Gastrocnemius medialis (tissue), 4 donors: ENCODE measurements around the gene ASPHD1. TPM values are rescaled to one million over a fixed set of nuclear protein-coding genes. Genes with fewer than 3 reads are reported as not detected.
A peak's percentile ranks its signal among the peaks of the same experiment; 100 is the strongest.

Experiments used
- ATAC-seq, 2 donors: fragments of 150-250 bp; one replicate each; pipeline ENCODE4 v1.9.1; 2016
- DNase-seq, 2 donors: peaks; one replicate each; pipeline ENCODE4 v3.0.0-alpha.2; 2019
- H3K27ac ChIP-seq, 4 donors: fragments of 200-600 bp; sonication (generic); 1 replicate in 1 of 4; 2 replicates in 3 of 4; pipeline ENCODE4 v1.5.1; 2016 to 2018; ENCODE audit warnings: mild to moderate bottlenecking in 2 of 4, moderate library complexity in 1 of 4
- H3K27me3 ChIP-seq, 3 donors: fragments of 200-600 bp; sonication (generic) in 2 of 3; 1 replicate in 1 of 3; 2 replicates in 2 of 3; pipeline versions ENCODE4 v1.5.1 to v1.6.0; 2016 to 2019; ENCODE audit warnings: mild to moderate bottlenecking in 1 of 3, moderate library complexity in 1 of 3
- H3K36me3 ChIP-seq, 2 donors: fragments of 200-600 bp; sonication (generic) in 1 of 2; one replicate each; pipeline ENCODE4 v1.5.1; 2017 to 2018
- H3K4me1 ChIP-seq, 2 donors: fragments of 200-600 bp; sonication (generic) in 1 of 2; one replicate each; pipeline ENCODE4 v1.5.1; 2016 to 2017; ENCODE audit warnings: mild to moderate bottlenecking in 2 of 2
- H3K4me3 ChIP-seq, 4 donors: fragments of 200-600 bp; sonication (generic) in 3 of 4; 1 replicate in 1 of 4; 2 replicates in 3 of 4; pipeline ENCODE4 v1.5.1; 2016 to 2019; ENCODE audit warnings: mild to moderate bottlenecking in 2 of 4
- H3K9me3 ChIP-seq, 3 donors: fragments of 200-600 bp; sonication (generic) in 2 of 3; 1 replicate in 1 of 3; 2 replicates in 2 of 3; pipeline ENCODE4 v1.5.1; 2016 to 2019
- POLR2A ChIP-seq, 2 donors: fragments of 450-650 bp; IDR thresholded peaks; one replicate each; pipeline ENCODE4 v1.6.1; 2017; ENCODE audit warnings: antibody characterized with exemption in 2 of 2, mild to moderate bottlenecking in 2 of 2, moderate library complexity in 2 of 2
- in situ Hi-C, 4 donors: fragments of 200-750 bp; cut with MboI; loops; one replicate each; pipeline versions ENCODE4 v1.15.0 to v1.8.0; 2017; ENCODE audit warnings: low sequenced_read_pairs in 4 of 4
- intact Hi-C: fragments of 100-400 bp; cut with DNase I; formaldehyde crosslinking; loops from one replicate; pipeline ENCODE4 v1.15.1; 2023; ENCODE audit warnings: low total_unique reads
- total RNA-seq, 4 donors: library from RNA; depleted of rRNA; stranded (reverse); fragments of >200 nt; gene quantifications; one replicate each; pipeline versions ENCODE4 v1.1.0 to v1.2.3, GENCODE V29; 2016
- TF ChIP-seq, protein P1 (sequence below), 5 experiments: fragments of 450-650 bp in 3 of 5; fragments of 200-600 bp in 2 of 5; sonication (generic) in 2 of 5; IDR thresholded peaks in 4 of 5; conservative IDR thresholded peaks in 1 of 5; 1 replicate in 4 of 5; 2 replicates in 1 of 5; pipeline ENCODE4 v1.5.1; 2016 to 2019; ENCODE audit warnings: antibody characterized with exemption in 5 of 5, mild to moderate bottlenecking in 3 of 5, moderate library complexity in 3 of 5

Gene ASPHD1
- total RNA-seq, 4 donors from 2014 or later = not detected

DNA sequence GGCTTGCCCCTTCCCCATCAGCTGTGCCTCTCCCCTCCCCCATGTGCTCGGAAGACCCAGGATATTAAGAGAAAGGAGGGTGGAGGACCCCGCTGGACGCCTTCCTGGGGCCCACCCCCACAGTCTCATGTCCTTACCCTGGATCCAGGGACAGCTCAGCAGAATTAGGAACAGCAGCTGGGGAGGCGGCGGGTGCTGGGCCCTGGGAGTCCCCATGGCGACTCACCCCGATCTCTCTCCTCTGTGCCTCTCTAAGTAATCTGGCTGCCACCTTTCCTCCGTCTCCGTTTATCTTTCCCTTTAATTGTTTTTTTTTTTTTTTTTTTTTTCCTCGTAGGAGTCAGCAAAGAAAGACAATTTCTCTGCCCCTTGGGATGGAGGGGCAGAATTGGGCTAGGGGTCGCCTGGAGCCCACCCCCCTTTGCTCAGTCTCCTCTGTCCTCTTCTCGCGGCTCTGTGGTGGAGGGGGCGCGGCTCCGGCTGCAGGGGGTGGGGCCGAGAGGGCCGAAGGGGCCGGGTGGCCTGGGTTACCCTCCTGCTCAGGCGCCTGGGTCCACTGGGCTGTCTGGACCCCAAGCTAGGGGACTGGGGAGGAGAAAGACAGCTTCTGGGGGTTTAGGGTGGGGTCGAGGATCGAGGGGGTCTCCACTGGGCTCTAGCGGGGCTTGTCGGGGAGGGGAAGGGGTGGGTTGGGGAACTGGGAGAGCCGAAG lies 1.3 kb upstream of the ASPHD1 start:
- no peaks in the 10 kb centered on the region for H3K9me3 ChIP-seq
- in situ Hi-C loops = no loop called here
- H3K36me3 ChIP-seq = no peaks in the 10 kb centered on the region
- ATAC-seq (no peak), DNase-seq (no peak)
- peak overlapping the region in 1 of 4 donors; percentile 54 for H3K4me3 ChIP-seq
- H3K27me3 ChIP-seq = peaks cover 35 to 42% (median 38%) of the 10 kb centered on the region in 3 donors
- TF ChIP-seq POLR2A (IDR thresholded peaks at IDR 0.05) = no peak
- intact Hi-C loops = no loop called here
- H3K4me1 ChIP-seq = peaks cover 0 to 5% of the 10 kb centered on the region in 2 donors
- H3K27ac ChIP-seq = no peak overlapping the region

DNA sequence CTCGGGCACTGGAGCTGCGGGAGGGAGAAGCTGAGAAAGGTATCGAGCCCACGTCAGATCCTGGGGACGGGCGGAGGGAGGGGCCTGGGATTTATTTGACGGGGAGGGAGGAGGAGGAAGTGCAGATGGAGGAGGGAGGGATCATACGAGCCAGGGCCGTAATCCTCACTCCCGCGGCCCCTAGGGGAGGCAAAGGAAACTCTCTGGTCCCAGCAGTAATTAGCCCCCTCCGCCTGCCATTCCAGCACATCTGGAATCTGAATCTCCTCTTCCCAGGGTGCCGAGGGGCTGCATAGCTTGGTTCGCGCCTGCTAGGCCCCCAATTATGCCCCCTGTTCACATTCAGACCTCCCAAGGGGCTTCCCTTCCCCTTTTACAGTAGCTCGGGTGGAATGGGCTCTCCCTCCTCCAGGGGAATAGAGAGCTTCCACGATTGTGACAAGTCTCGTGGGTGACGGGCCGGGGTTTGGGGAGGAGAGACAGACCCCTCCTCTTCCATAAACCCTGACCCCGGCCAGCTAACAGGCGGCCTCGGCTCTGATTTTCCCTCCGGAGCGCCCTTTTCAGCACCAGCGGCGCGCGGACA lies 679 bp upstream of the ASPHD1 start, which contains the start of gene SEZ6L2:
Gene SEZ6L2 (minus strand): TSS at position 35 of the 586 bp plus-strand sequence. CDS start 531 bp downstream, outside the sequence.
- ATAC-seq = no peak
- no peaks in the 10 kb centered on the region for H3K36me3 ChIP-seq
- TF ChIP-seq, protein P1, sequence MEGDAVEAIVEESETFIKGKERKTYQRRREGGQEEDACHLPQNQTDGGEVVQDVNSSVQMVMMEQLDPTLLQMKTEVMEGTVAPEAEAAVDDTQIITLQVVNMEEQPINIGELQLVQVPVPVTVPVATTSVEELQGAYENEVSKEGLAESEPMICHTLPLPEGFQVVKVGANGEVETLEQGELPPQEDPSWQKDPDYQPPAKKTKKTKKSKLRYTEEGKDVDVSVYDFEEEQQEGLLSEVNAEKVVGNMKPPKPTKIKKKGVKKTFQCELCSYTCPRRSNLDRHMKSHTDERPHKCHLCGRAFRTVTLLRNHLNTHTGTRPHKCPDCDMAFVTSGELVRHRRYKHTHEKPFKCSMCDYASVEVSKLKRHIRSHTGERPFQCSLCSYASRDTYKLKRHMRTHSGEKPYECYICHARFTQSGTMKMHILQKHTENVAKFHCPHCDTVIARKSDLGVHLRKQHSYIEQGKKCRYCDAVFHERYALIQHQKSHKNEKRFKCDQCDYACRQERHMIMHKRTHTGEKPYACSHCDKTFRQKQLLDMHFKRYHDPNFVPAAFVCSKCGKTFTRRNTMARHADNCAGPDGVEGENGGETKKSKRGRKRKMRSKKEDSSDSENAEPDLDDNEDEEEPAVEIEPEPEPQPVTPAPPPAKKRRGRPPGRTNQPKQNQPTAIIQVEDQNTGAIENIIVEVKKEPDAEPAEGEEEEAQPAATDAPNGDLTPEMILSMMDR (IDR thresholded peaks at IDR 0.05 in 4 of 5, conservative IDR thresholded peaks at IDR 0.05 in 1 of 5) = no peak
- TF ChIP-seq POLR2A (IDR thresholded peaks at IDR 0.05) = no peak
- peak in 1 of 2 donors; percentile 19 for DNase-seq
- peaks cover 35 to 42% (median 38%) of the 10 kb centered on the region in 3 donors for H3K27me3 ChIP-seq
- in situ Hi-C loops = no loop called here
- no peaks in the 10 kb centered on the region for H3K9me3 ChIP-seq
- intact Hi-C loops = loop anchor here (1.0 to 5.0 kb wide), 3 partner anchors 27 to 458 kb away; partner anchors contain the start of genes CD2BP2, CDIPT and KCTD13
- H3K27ac ChIP-seq = no peak within 1 kb of the TSS
- peak within 1 kb of the TSS; percentile 45 to 62 (median 58) for H3K4me3 ChIP-seq
- peaks cover 0 to 5% of the 10 kb centered on the region in 2 donors for H3K4me1 ChIP-seq

DNA sequence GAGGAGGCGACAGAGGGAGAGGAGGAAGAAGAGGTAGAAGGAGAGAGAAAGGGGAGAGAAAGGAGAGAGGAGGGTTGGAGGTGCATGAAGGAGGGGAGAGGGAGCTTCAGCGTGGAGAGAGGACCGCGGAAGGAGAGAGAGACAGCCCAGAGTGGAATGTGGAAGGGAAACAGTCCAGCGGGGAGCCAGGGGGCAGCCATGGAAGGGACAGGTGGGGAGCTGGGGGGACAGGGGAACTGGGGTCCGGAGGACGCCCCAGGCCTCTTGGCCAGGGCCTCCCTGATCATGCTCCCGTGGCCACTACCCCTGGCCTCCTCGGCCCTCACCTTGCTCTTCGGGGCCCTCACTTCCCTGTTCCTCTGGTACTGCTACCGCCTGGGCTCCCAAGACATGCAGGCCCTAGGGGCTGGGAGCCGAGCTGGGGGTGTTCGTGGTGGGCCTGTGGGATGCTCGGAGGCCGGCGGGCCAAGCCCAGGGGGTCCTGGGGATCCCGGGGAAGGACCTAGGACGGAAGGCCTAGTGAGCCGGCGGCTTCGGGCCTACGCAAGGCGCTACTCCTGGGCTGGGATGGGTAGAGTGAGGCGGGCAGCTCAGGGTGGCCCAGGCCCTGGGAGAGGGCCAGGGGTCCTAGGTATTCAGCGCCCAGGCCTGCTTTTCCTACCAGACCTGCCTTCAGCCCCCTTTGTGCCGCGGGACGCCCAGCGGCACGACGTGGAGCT lies 759 bp downstream of the ASPHD1 start:
- TF ChIP-seq, protein P1 (IDR thresholded peaks at IDR 0.05 in 4 of 5, conservative IDR thresholded peaks at IDR 0.05 in 1 of 5) = no peak
- TF ChIP-seq POLR2A (IDR thresholded peaks at IDR 0.05) = no peak

DNA sequence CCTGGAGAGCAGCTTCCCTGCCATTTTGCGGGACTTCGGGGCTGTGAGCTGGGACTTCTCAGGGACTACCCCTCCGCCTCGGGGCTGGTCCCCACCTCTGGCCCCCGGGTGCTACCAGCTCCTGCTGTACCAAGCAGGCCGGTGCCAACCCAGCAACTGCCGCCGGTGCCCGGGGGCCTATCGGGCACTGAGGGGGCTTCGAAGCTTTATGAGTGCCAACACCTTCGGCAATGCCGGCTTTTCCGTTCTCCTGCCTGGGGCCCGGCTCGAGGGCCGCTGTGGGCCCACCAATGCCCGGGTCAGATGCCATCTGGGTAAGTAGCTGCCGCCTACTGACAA lies 1.3 kb downstream of the ASPHD1 start:
- intact Hi-C loops (loop anchor here (5.0 kb wide), 1 partner anchor 456 kb away; the partner anchor contains the start of gene CD2BP2), in situ Hi-C loops (no loop called here)
- ATAC-seq (no peak), DNase-seq (no peak)
- Histone ChIP-seq H3K9me3 (no peaks in the 10 kb centered on the region), H3K27me3 (peaks cover 35 to 42% (median 37%) of the 10 kb centered on the region in 3 donors), H3K36me3 (no peaks in the 10 kb centered on the region), H3K4me1 (peaks cover 0 to 5% of the 10 kb centered on the region in 2 donors), H3K4me3 (no peak overlapping the region), H3K27ac (no peak overlapping the region)
- TF ChIP-seq POLR2A (IDR thresholded peaks at IDR 0.05) = no peak
- TF ChIP-seq, protein P1 (IDR thresholded peaks at IDR 0.05 in 4 of 5, conservative IDR thresholded peaks at IDR 0.05 in 1 of 5) = no peak

More for the DNA sequence above, 759 bp downstream of the ASPHD1 start:
- H3K4me3 ChIP-seq = peak overlapping the region in 2 of 4 donors; percentile 45 to 54
- no peak overlapping the region for H3K27ac ChIP-seq
- in situ Hi-C loops = no loop called here
- ATAC-seq (no peak), DNase-seq (no peak)
- peaks cover 35 to 42% (median 38%) of the 10 kb centered on the region in 3 donors for H3K27me3 ChIP-seq
- intact Hi-C loops = loop anchor here (1.0 to 5.0 kb wide), 3 partner anchors 25 to 456 kb away; partner anchors contain the start of genes CD2BP2, CDIPT and KCTD13
- H3K9me3 ChIP-seq = no peaks in the 10 kb centered on the region
- no peaks in the 10 kb centered on the region for H3K36me3 ChIP-seq
- H3K4me1 ChIP-seq = peaks cover 0 to 5% of the 10 kb centered on the region in 2 donors
